CD14-positive monocyte (primary cell): ENCODE results near the gene CACNA1C. TPM values are rescaled to one million over a fixed set of nuclear protein-coding genes. Genes with fewer than 3 reads are reported as not detected.
A peak's percentile ranks its signal among the peaks of the same experiment; 100 is the strongest.

Experiments
- DNase-seq, 3 donors: peaks; one replicate each; pipeline ENCODE4 v3.0.0-alpha.2; 2011 to 2022
- H2AFZ ChIP-seq: 2 replicates; pipeline ENCODE4 v1.6.0; 2012; ENCODE audit warnings: mild to moderate bottlenecking, low read depth, low read length, inconsistent platforms; ENCODE audit not compliant: insufficient read depth, poor library complexity, severe bottlenecking
- H3K27ac ChIP-seq, 2 donors: 1 replicate in 1 of 2; 2 replicates in 1 of 2; pipeline ENCODE4 v1.5.1; 2012 to 2013; ENCODE audit warnings: low read length in 2 of 2, control low read depth in 1 of 2, inconsistent platforms in 1 of 2, low read depth in 1 of 2, mild to moderate bottlenecking in 1 of 2
- H3K27me3 ChIP-seq, 2 donors: one replicate each; pipeline versions ENCODE4 v1.6.0 to v1.6.1; 2011 to 2013; ENCODE audit warnings: low read length in 2 of 2; ENCODE audit not compliant: control insufficient read depth in 2 of 2, insufficient read depth in 2 of 2
- H3K36me3 ChIP-seq, 2 donors: replicated peaks in 1 of 2; 1 replicate in 1 of 2; 2 replicates in 1 of 2; pipeline versions ENCODE4 v1.5.1 to v1.6.1; 2012 to 2013; ENCODE audit warnings: low read length in 2 of 2, control low read depth in 1 of 2, inconsistent platforms in 1 of 2, mild to moderate bottlenecking in 1 of 2; ENCODE audit not compliant: insufficient read depth in 2 of 2, control insufficient read depth in 1 of 2
- H3K4me1 ChIP-seq, 2 donors: 1 replicate in 1 of 2; 2 replicates in 1 of 2; pipeline versions ENCODE4 v1.5.1 to v1.6.1; 2012 to 2013; ENCODE audit warnings: low read length in 2 of 2, control low read depth in 1 of 2, inconsistent platforms in 1 of 2, mild to moderate bottlenecking in 1 of 2, moderate library complexity in 1 of 2; ENCODE audit not compliant: insufficient read depth in 2 of 2, control insufficient read depth in 1 of 2
- H3K4me2 ChIP-seq: replicated peaks from 2 replicates; pipeline ENCODE3; 2012; ENCODE audit warnings: low read length, moderate library complexity, mild to moderate bottlenecking; ENCODE audit not compliant: poor library complexity, severe bottlenecking; ENCODE audit errors: extremely low read depth
- H3K4me3 ChIP-seq, 3 experiments: fragments of 200-600 bp in 1 of 3; sonication (generic) in 1 of 3; replicated peaks in 1 of 3; 1 replicate in 2 of 3; 2 replicates in 1 of 3; pipeline ENCODE4 v1.5.1; 2011 to 2013; ENCODE audit warnings: low read length in 3 of 3, mild to moderate bottlenecking in 3 of 3, control low read depth in 2 of 3, low read depth in 2 of 3, inconsistent platforms in 1 of 3, moderate library complexity in 1 of 3
- H3K79me2 ChIP-seq: 2 replicates; pipeline ENCODE4 v1.6.0; 2012; ENCODE audit warnings: mild to moderate bottlenecking, control low read depth, inconsistent platforms, low read length, moderate library complexity; ENCODE audit not compliant: insufficient read depth
- H3K9ac ChIP-seq: 2 replicates; pipeline ENCODE4 v1.6.0; 2017; ENCODE audit warnings: low read length, mild to moderate bottlenecking; ENCODE audit not compliant: insufficient read depth, poor library complexity, severe bottlenecking
- H3K9me3 ChIP-seq, 2 donors: replicated peaks in 1 of 2; 1 replicate in 1 of 2; 2 replicates in 1 of 2; pipeline versions ENCODE4 v1.5.1 to v1.6.1; 2012 to 2013; ENCODE audit warnings: low read length in 2 of 2, control low read depth in 1 of 2; ENCODE audit not compliant: control insufficient read depth in 1 of 2, insufficient read depth in 1 of 2
- H4K20me1 ChIP-seq: 2 replicates; pipeline ENCODE4 v1.6.0; 2012; ENCODE audit warnings: mild to moderate bottlenecking, low read length, control low read depth, moderate library complexity; ENCODE audit not compliant: insufficient read depth
- H3K27ac Mint-ChIP-seq, 7 donors: one replicate each; pipeline ENCODE4 v1.8.0; 2020; ENCODE audit warnings: mild to moderate bottlenecking in 7 of 7, mixed read lengths in 7 of 7, moderate library complexity in 6 of 7, inconsistent platforms in 2 of 7
- H3K27me3 Mint-ChIP-seq, 3 donors: one replicate each; pipeline ENCODE4 v1.8.0; 2021 to 2022; ENCODE audit warnings: low read depth in 3 of 3, mild to moderate bottlenecking in 3 of 3, mixed read lengths in 3 of 3, moderate library complexity in 3 of 3, inconsistent platforms in 1 of 3
- H3K36me3 Mint-ChIP-seq, 2 donors: one replicate each; pipeline ENCODE4 v1.8.0; 2020; ENCODE audit warnings: mixed read lengths in 2 of 2, inconsistent platforms in 1 of 2, mild to moderate bottlenecking in 1 of 2
- H3K4me1 Mint-ChIP-seq: one replicate; pipeline ENCODE4 v1.8.0; 2020; ENCODE audit warnings: mild to moderate bottlenecking, mixed read lengths
- H3K4me3 Mint-ChIP-seq, 2 donors: one replicate each; pipeline ENCODE4 v1.8.0; 2020; ENCODE audit warnings: mild to moderate bottlenecking in 2 of 2, mixed read lengths in 2 of 2, moderate library complexity in 1 of 2
- H3K9me3 Mint-ChIP-seq, 7 donors: one replicate each; pipeline ENCODE4 v1.8.0; 2020 to 2022; ENCODE audit warnings: mixed read lengths in 7 of 7, mild to moderate bottlenecking in 6 of 7, moderate library complexity in 6 of 7, inconsistent platforms in 2 of 7
- CTCF ChIP-seq: fragments of 200-600 bp; IDR thresholded peaks from one replicate; pipeline ENCODE4 v1.8.0; 2022; ENCODE audit warnings: antibody characterized with exemption, mild to moderate bottlenecking
- WGBS: methylation state at CpG from one replicate; pipeline ENCODE4 v1.1.5; 2013; ENCODE audit warnings: missing lambda C conversion rate; ENCODE audit not compliant: insufficient coverage; 5-methylcytosine and 5-hydroxymethylcytosine counted together
- intact Hi-C, 2 donors: fragments of 100-400 bp; cut with micrococcal nuclease; formaldehyde crosslinking; loops; one replicate each; pipeline versions ENCODE4 v1.15.0 to v1.15.1; 2023
- polyA plus RNA-seq, 3 donors: library from polyadenylated mRNA; depleted of rRNA in 1 of 3; unstranded in 2 of 3; stranded (reverse) in 1 of 3; fragments of 300-500 nt in 2 of 3; fragments of >200 nt in 1 of 3; fragmentation: Illumina TruSeq in 2 of 3; gene quantifications; 1 replicate in 2 of 3; 2 replicates in 1 of 3; pipeline ENCODE4 v1.2.3, GENCODE V29; 2012 to 2021

CACNA1C gene
- polyA plus RNA-seq, 3 donors, result not detected

- intact Hi-C loops, result no loop called here
- H3K27me3 ChIP-seq, result peaks cover 1 to 3% of the 10 kb centered on the region in 2 donors
- no peak overlapping the region for H3K9ac ChIP-seq
- Mint-ChIP-seq H3K4me1 (peaks cover 2% of the 10 kb centered on the region), H3K9me3 (no peaks in the 10 kb centered on the region), H3K4me3 (no peak overlapping the region), H3K27ac (no peak overlapping the region), H3K27me3 (peaks cover 10 to 28% (median 12%) of the 10 kb centered on the region in 3 donors), H3K36me3 (no peaks in the 10 kb centered on the region)
- no peak overlapping the region for H3K4me3 ChIP-seq
- no peaks in the 10 kb centered on the region for H4K20me1 ChIP-seq
- H3K4me2 ChIP-seq, result no peak overlapping the region
- H3K79me2 ChIP-seq, result no peaks in the 10 kb centered on the region
- no peak for DNase-seq
- no peak for TF ChIP-seq CTCF
- no peaks in the 10 kb centered on the region for H3K36me3 ChIP-seq
- WGBS, result 31% methylated on average over 14 of the region's 17 CpGs
- H3K27ac ChIP-seq, result no peak overlapping the region
- H2AFZ ChIP-seq, result no peak overlapping the region
- no peaks in the 10 kb centered on the region for H3K9me3 ChIP-seq
- H3K4me1 ChIP-seq, result no peaks in the 10 kb centered on the region
Measured at GRCh38 chr12:2650261-2651067, 597.7 kb downstream of the CACNA1C start.

DNA sequence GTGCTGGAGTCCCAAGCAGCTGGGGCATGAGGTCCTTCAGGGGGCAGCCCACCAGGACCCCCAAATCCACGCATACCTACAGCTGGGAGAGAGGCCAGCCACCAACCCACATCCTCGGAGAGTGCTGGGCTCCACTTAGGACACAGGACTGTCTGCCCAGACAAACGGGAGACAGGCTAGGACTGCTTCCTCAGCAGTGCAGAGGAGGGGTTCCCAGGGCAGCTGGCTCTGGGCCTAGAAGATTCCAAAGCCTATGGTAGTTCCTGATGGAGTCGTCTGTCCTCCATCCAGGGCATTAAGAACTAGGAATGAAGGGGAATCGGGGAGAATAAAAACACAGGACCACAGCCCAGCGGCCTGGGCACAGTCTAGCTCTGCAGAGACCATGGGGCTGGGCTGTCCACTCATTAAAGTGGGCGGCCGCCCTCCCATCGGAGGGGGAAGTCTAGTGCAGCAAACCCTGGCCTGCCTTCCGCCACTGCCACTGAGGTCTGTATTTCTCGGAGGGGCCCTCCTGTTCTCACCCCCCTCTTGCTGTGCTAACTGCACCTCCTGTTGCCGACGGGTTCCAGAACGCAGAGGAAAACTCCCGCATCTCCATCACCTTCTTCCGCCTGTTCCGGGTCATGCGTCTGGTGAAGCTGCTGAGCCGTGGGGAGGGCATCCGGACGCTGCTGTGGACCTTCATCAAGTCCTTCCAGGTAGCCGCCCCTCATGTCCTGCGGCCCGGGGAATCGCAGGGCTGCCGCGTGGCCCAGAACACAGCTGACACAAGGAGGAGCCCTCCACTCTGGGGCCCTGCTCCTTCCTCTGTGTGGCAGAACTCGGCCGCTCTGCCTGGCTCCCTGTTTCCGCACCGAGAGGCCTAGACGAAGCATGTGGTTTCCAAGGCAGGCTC, 598.5 kb downstream of the CACNA1C start:
- H3K4me3 Mint-ChIP-seq, result no peak overlapping the region
- no peak for TF ChIP-seq CTCF
- no peak overlapping the region for H2AFZ ChIP-seq

More for the DNA sequence above, 598.5 kb downstream of the CACNA1C start:
- 86% methylated on average over 29 of the region's 32 CpGs for WGBS
- no peak for DNase-seq
- H3K4me1 Mint-ChIP-seq, result no peaks in the 10 kb centered on the region
- H3K36me3 ChIP-seq, result no peaks in the 10 kb centered on the region
- no peak overlapping the region for H3K9ac ChIP-seq
- no peaks in the 10 kb centered on the region for H3K9me3 Mint-ChIP-seq
- no peaks in the 10 kb centered on the region for H3K79me2 ChIP-seq
- H3K4me1 ChIP-seq, result no peaks in the 10 kb centered on the region
- H3K27ac Mint-ChIP-seq, result peak overlapping the region in 1 of 7 donors; percentile 36
- H3K4me2 ChIP-seq, result no peak overlapping the region
- intact Hi-C loops, result no loop called here
- H3K4me3 ChIP-seq, result no peak overlapping the region
- H3K27me3 Mint-ChIP-seq, result peaks cover 5 to 21% (median 8%) of the 10 kb centered on the region in 3 donors
- H4K20me1 ChIP-seq, result no peaks in the 10 kb centered on the region
- no peak overlapping the region for H3K27ac ChIP-seq
- no peaks in the 10 kb centered on the region for H3K9me3 ChIP-seq
- no peaks in the 10 kb centered on the region for H3K27me3 ChIP-seq
- no peaks in the 10 kb centered on the region for H3K36me3 Mint-ChIP-seq
